H1 (cell line): ENCODE results near the gene PAEP. TPM values are rescaled to one million over a fixed set of nuclear protein-coding genes. Genes with fewer than 3 reads are reported as not detected.
A peak's percentile ranks its signal among the peaks of the same experiment; 100 is the strongest.

ENCODE experiments used
- CTCF ChIA-PET: fragments of 300-600 bp; sonication (Branson Sonifier 250); formaldehyde crosslinking; loops from one replicate; lab custom pipeline; 2021; ENCODE audit not compliant: partially characterized antibody; lab: Charles Lee
- POLR2A ChIA-PET: fragments of 300-600 bp; sonication (Branson Sonifier 250); formaldehyde crosslinking; loops from one replicate; lab custom pipeline; 2021; ENCODE audit warnings: inconsistent platforms; ENCODE audit not compliant: partially characterized antibody; lab: Charles Lee
- DNase-seq, 2 experiments: peaks; one replicate each; pipeline versions ENCODE4 v3.0.0 to v3.0.0-alpha.2; 2010 to 2022; ENCODE audit warnings: low spot score in 2 of 2, low read depth in 1 of 2, mixed read lengths in 1 of 2
- FAIRE-seq: peaks from 2 replicates; lab custom pipeline; 2011; peaks lifted over from hg19 to GRCh38; lab: Jason Lieb, UNC
- H2AFZ ChIP-seq: 2 replicates; pipeline ENCODE4 v1.8.1; 2012; ENCODE audit warnings: low read length, inconsistent platforms
- H2AK5ac ChIP-seq: 2 replicates; pipeline ENCODE4 v1.6.1; 2013; ENCODE audit warnings: low read depth, low read length
- H2BK120ac ChIP-seq: replicated peaks from 2 replicates; pipeline ENCODE3; 2013; ENCODE audit warnings: low read depth, low read length, inconsistent platforms
- H2BK12ac ChIP-seq: 2 replicates; pipeline ENCODE4 v1.6.1; 2013; ENCODE audit warnings: low read depth, low read length
- H2BK15ac ChIP-seq: 2 replicates; pipeline ENCODE4 v1.6.1; 2013; ENCODE audit warnings: low read length
- H2BK20ac ChIP-seq: 2 replicates; pipeline ENCODE4 v1.6.1; 2013; ENCODE audit warnings: low read length
- H2BK5ac ChIP-seq: 2 replicates; pipeline ENCODE4 v1.6.1; 2013; ENCODE audit warnings: low read depth, low read length
- H3K14ac ChIP-seq: 2 replicates; pipeline ENCODE4 v1.6.1; 2013; ENCODE audit warnings: inconsistent platforms; ENCODE audit not compliant: insufficient read length
- H3K18ac ChIP-seq: 2 replicates; pipeline ENCODE4 v1.6.1; 2013; ENCODE audit warnings: low read length; ENCODE audit errors: extremely low read depth
- H3K23ac ChIP-seq: 2 replicates; pipeline ENCODE4 v1.6.1; 2013; ENCODE audit warnings: inconsistent platforms; ENCODE audit not compliant: insufficient read length
- H3K23me2 ChIP-seq: 2 replicates; pipeline ENCODE4 v1.6.1; 2013; ENCODE audit warnings: low read depth, low read length
- H3K27ac ChIP-seq: 2 replicates; pipeline ENCODE4 v1.6.1; 2011; ENCODE audit warnings: low read depth, low read length, inconsistent platforms
- H3K27me3 ChIP-seq, 4 experiments: replicated peaks in 1 of 4; 1 replicate in 1 of 4; 2 replicates in 3 of 4; pipeline versions ENCODE4 v1.6.1 to v1.8.1; 2011 to 2013; ENCODE audit warnings: low read length in 3 of 4, mild to moderate bottlenecking in 3 of 4, inconsistent platforms in 2 of 4, mixed read lengths in 2 of 4, moderate library complexity in 1 of 4; ENCODE audit not compliant: control insufficient read depth in 3 of 4, insufficient read depth in 3 of 4; ENCODE audit errors: extremely low read depth in 1 of 4
- H3K36me3 ChIP-seq, 4 experiments: 2 replicates each; pipeline versions ENCODE4 v1.6.1 to v1.8.1; 2011 to 2013; ENCODE audit warnings: mild to moderate bottlenecking in 4 of 4, low read length in 3 of 4, moderate library complexity in 2 of 4, control low read depth in 1 of 4, inconsistent platforms in 1 of 4; ENCODE audit not compliant: insufficient read depth in 4 of 4, control insufficient read depth in 2 of 4
- H3K4ac ChIP-seq: replicated peaks from 2 replicates; pipeline ENCODE3; 2013; ENCODE audit warnings: low read length, low read depth, mixed read lengths, inconsistent platforms; ENCODE audit not compliant: insufficient read length
- H3K4me1 ChIP-seq, 4 experiments: replicated peaks in 1 of 4; 1 replicate in 1 of 4; 2 replicates in 3 of 4; pipeline versions ENCODE4 v1.6.1 to v1.8.1; 2011 to 2013; ENCODE audit warnings: low read length in 3 of 4, inconsistent platforms in 2 of 4, mixed read lengths in 1 of 4; ENCODE audit not compliant: insufficient read depth in 4 of 4, control insufficient read depth in 3 of 4
- H3K4me2 ChIP-seq, 2 experiments: 2 replicates each; pipeline versions ENCODE4 v1.6.1 to v1.8.1; 2011 to 2013; ENCODE audit warnings: low read depth in 2 of 2, low read length in 2 of 2, control low read depth in 1 of 2, inconsistent platforms in 1 of 2, mild to moderate bottlenecking in 1 of 2; ENCODE audit not compliant: insufficient read depth in 1 of 2
- H3K4me3 ChIP-seq, 4 experiments: fragments of 200-600, 300-600 bp in 1 of 4; sonication (generic), shearing (Covaris generic), sonication (Bioruptor Twin) in 1 of 4; 2 replicates each; pipeline versions ENCODE4 v1.5.1 to v1.8.1; 2011 to 2016; ENCODE audit warnings: low read length in 4 of 4, low read depth in 3 of 4, control low read depth in 2 of 4, inconsistent platforms in 2 of 4, mild to moderate bottlenecking in 2 of 4, mixed read lengths in 1 of 4, moderate library complexity in 1 of 4; ENCODE audit not compliant: insufficient read depth in 2 of 4; ENCODE audit errors: extremely low read depth in 1 of 4
- H3K56ac ChIP-seq: replicated peaks from 2 replicates; pipeline ENCODE3; 2013; ENCODE audit warnings: low read depth, mild to moderate bottlenecking, mixed read lengths, low read length, inconsistent platforms; ENCODE audit not compliant: insufficient read length
- H3K79me1 ChIP-seq: 2 replicates; pipeline ENCODE4 v1.6.1; 2013; ENCODE audit warnings: low read depth, low read length, control low read depth
- H3K79me2 ChIP-seq, 2 experiments: 2 replicates each; pipeline versions ENCODE4 v1.6.1 to v1.8.1; 2012 to 2013; ENCODE audit warnings: low read length in 2 of 2, mild to moderate bottlenecking in 2 of 2, inconsistent platforms in 1 of 2; ENCODE audit not compliant: insufficient read depth in 2 of 2, control insufficient read depth in 1 of 2
- H3K9ac ChIP-seq, 4 experiments: replicated peaks in 1 of 4; 1 replicate in 1 of 4; 2 replicates in 3 of 4; pipeline versions ENCODE4 v1.6.1 to v1.8.1; 2011 to 2013; ENCODE audit warnings: low read depth in 3 of 4, low read length in 3 of 4, control low read depth in 2 of 4, mild to moderate bottlenecking in 2 of 4, moderate library complexity in 2 of 4, inconsistent platforms in 1 of 4; ENCODE audit errors: extremely low read depth in 1 of 4
- H3K9me3 ChIP-seq, 2 experiments: 2 replicates each; pipeline versions ENCODE4 v1.6.1 to v1.8.1; 2012 to 2013; ENCODE audit warnings: mild to moderate bottlenecking in 2 of 2, moderate library complexity in 2 of 2, control low read depth in 1 of 2, inconsistent platforms in 1 of 2, low read depth in 1 of 2, low read length in 1 of 2, mixed read lengths in 1 of 2; ENCODE audit not compliant: insufficient read depth in 2 of 2
- H4K20me1 ChIP-seq, 2 experiments: replicated peaks in 1 of 2; 2 replicates each; pipeline versions ENCODE3 to v1.8.1; 2011 to 2013; ENCODE audit warnings: inconsistent platforms in 2 of 2, low read length in 2 of 2, mild to moderate bottlenecking in 1 of 2; ENCODE audit not compliant: insufficient read depth in 2 of 2, control insufficient read depth in 1 of 2
- H4K5ac ChIP-seq: 2 replicates; pipeline ENCODE4 v1.6.1; 2013; ENCODE audit warnings: low read length, low read depth, mixed read lengths, inconsistent platforms; ENCODE audit not compliant: insufficient read length
- H4K8ac ChIP-seq: 2 replicates; pipeline ENCODE4 v1.8.0; 2013; ENCODE audit warnings: mild to moderate bottlenecking, moderate library complexity, low read length, inconsistent platforms; ENCODE audit not compliant: insufficient read depth; ENCODE audit errors: extremely low read depth
- H4K91ac ChIP-seq: replicated peaks from 2 replicates; pipeline ENCODE3; 2013; ENCODE audit warnings: low read length, mixed read lengths, inconsistent platforms; ENCODE audit not compliant: insufficient read length
- KDM4A ChIP-seq: IDR thresholded peaks from one replicate; pipeline ENCODE4 v1.7.1; 2012; ENCODE audit warnings: low read depth, mild to moderate bottlenecking, moderate library complexity, low read length, inconsistent platforms; ENCODE audit not compliant: severe bottlenecking
- TAF7 ChIP-seq: optimal IDR thresholded peaks from 2 replicates; pipeline ENCODE3; 2011; ENCODE audit warnings: low read depth, mild to moderate bottlenecking, inconsistent platforms, low read length, moderate library complexity, borderline replicate concordance
- WGBS, 2 experiments: shearing (Covaris generic) in 1 of 2; methylation state at CpG; one replicate each; pipeline versions ENCODE4 v1.1.6 to v1.1.7; 2013 to 2015; ENCODE audit warnings: low lambda C conversion rate in 2 of 2, mixed read lengths in 2 of 2, inconsistent platforms in 1 of 2, low coverage in 1 of 2, missing lambda C conversion rate in 1 of 2; ENCODE audit not compliant: insufficient replicate concordance in 2 of 2, insufficient coverage in 1 of 2, insufficient read length in 1 of 2; ENCODE audit errors: extremely low coverage in 1 of 2, missing lambda C conversion rate in 1 of 2; 5-methylcytosine and 5-hydroxymethylcytosine counted together
- polyA plus RNA-seq, 7 experiments: library from polyadenylated mRNA; depleted of rRNA in 3 of 7; stranded (reverse) in 5 of 7; unstranded in 2 of 7; fragments of >200 nt in 5 of 7; fragments of 200-250 nt in 2 of 7; gene quantifications; 1 replicate in 5 of 7; 2 replicates in 1 of 7; 4 replicates in 1 of 7; pipeline versions ENCODE4 v1.2.1 to v1.2.3, GENCODE V29; 2011 to 2013; ENCODE audit warnings: missing spikeins in 2 of 7, mixed read lengths in 2 of 7
- total RNA-seq: library from RNA; stranded (reverse); fragmentation: NEBNext Ultra II Directional; extraction: Animal tissue kit (Norgen Biotek cat#: 25700); gene quantifications from 2 replicates; pipeline ENCODE4 v1.2.1, GENCODE V29; 2021
- TF ChIP-seq, protein P1 (sequence below): IDR thresholded peaks from 2 replicates; pipeline ENCODE4 v1.6.1; 2012; ENCODE audit warnings: inconsistent platforms

PAEP gene
- total and polyA plus RNA-seq, 2 of the 8 experiments (the other 6 are each of a cell fraction or from before 2014, with no cell fraction given), result not detected

DNA sequence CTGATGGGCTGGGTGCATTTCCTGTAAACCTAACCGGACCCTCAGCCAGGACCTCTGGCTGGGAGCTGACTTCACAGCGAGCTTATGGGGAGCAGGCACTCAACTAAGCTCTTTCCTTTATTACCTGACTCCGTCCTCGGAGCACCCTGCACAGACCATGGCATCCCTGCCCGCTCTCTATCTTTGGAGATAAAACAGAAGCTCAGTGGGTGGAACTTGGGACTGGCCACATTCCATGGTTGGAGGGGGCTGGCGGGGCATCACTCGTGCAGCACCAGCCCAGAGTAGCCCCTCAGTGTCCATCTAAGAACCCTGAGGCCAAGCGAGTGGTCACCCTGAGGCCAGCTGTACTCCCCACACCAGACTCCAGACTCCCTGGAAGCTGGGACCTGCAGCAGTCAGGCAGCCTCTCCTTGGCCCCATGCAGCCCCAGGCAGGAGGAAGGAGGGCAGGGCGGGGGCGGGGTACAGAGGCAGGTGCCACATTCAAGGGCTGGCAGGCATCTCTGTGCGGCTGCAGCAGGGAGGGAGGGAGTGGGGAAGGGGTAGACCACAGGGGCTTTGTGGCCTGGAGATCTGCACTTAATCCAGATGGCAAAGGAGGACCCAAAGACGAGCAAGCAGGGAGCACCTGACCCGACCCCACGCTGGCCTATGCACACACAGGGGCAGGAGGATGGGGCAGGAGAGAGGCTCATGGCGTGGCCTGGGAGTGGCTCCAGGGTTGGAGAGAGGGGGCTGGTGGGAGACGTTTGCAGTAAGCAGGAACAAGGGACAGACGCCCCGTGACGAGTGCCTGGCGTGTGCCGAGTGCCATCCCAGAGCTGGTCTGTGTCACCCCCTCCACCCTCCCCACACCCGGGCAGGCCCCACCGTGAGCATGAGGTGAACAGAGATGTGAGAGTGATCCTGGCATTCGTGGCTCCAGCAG lies 51.7 kb downstream of the PAEP start:
- DNase-seq (no peak), FAIRE-seq (no peak)
- no peak overlapping the region for H3K56ac ChIP-seq
- 83% methylated on average over 22 of the region's 24 CpGs; no CpG with 5 or more reads in 1 of the 2 experiments for WGBS, 2 experiments
- no peaks in the 10 kb centered on the region for H3K79me1 ChIP-seq
- no peak overlapping the region for H2BK120ac ChIP-seq
- TF ChIP-seq TAF7 (no peak), KDM4A (no peak)
- TF ChIP-seq, protein P1, sequence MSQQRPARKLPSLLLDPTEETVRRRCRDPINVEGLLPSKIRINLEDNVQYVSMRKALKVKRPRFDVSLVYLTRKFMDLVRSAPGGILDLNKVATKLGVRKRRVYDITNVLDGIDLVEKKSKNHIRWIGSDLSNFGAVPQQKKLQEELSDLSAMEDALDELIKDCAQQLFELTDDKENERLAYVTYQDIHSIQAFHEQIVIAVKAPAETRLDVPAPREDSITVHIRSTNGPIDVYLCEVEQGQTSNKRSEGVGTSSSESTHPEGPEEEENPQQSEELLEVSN, result no peak
- H3K9me3 ChIP-seq, result peaks cover 10 to 14% of the 10 kb centered on the region in 2 experiments
- no peak overlapping the region for H2BK5ac ChIP-seq
- H3K4me2 ChIP-seq, result no peak overlapping the region
- peak overlapping the region; percentile 15; the same call in 1 of the 2 replicates for H4K8ac ChIP-seq
- H2BK15ac ChIP-seq, result no peak overlapping the region
- H3K23ac ChIP-seq, result no peak overlapping the region
- no peaks in the 10 kb centered on the region for H4K20me1 ChIP-seq
- H3K18ac ChIP-seq, result no peak overlapping the region
- no peak overlapping the region for H2AFZ ChIP-seq
- no peak overlapping the region for H2BK12ac ChIP-seq
- peaks cover 0 to 1% (median 0%) of the 10 kb centered on the region in 4 experiments; a peak in 1 of 7 replicates for H3K4me1 ChIP-seq
- CTCF ChIA-PET, result interaction anchor here (0.6 to 5.0 kb wide), 3 partner anchors 10 to 102 kb away, joined by 3 to 59 read pairs (median 3); no protein-coding TSS in a partner anchor
- no peak overlapping the region for H3K9ac ChIP-seq
- no peak overlapping the region for H3K14ac ChIP-seq
- peaks cover 4% of the 10 kb centered on the region; the same call in 1 of the 2 replicates for H3K23me2 ChIP-seq
- no peaks in the 10 kb centered on the region for H3K27me3 ChIP-seq
- H3K4ac ChIP-seq, result no peak overlapping the region
- POLR2A ChIA-PET, result interaction anchor here (0.7 to 1.1 kb wide), 2 partner anchors 36 to 41 kb away, joined by 3 read pairs; no protein-coding TSS in a partner anchor
- no peak overlapping the region for H2AK5ac ChIP-seq
- H4K91ac ChIP-seq, result no peak overlapping the region
- H3K36me3 ChIP-seq, result no peaks in the 10 kb centered on the region; a peak in 1 of 8 replicates
- no peak overlapping the region for H3K4me3 ChIP-seq
- no peak overlapping the region for H2BK20ac ChIP-seq
- no peak overlapping the region for H4K5ac ChIP-seq
- no peak overlapping the region for H3K27ac ChIP-seq
- no peaks in the 10 kb centered on the region for H3K79me2 ChIP-seq
